Measurements from ENCODE around the gene PDE6A. TPM values are rescaled to one million over a fixed set of nuclear protein-coding genes. Genes with fewer than 3 reads are reported as not detected.
A peak's percentile ranks its signal among the peaks of the same experiment; 100 is the strongest.

Gene PDE6A
- total RNA-seq, 1 donor from 2014 or later, result 0.14 TPM

DNA sequence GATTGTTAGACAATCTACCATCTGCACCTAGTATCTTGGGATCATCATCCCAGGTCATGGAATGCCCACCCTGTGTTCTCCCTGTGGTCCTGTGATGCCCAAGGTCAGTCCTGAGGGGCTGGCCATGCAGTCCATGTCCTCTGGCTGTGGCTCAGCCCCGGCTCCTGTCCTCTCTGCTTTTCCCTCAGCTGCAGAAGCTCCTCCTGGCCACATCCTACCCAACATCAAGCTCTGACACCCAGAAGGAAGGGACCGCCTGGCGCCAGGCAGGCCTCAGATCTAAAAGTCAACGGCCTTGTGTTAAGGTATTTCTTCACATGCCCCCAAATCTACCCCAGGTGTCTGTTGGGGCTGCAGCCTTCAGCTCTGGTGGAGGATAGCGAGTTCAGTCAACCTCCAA lies 114.0 kb downstream of the PDE6A start:
- no peak overlapping the region for H3K27ac Mint-ChIP-seq (ENCODE audit: unreplicated experiment)
- TF ChIP-seq EZH2 (IDR thresholded peaks at IDR 0.05; ENCODE audit: insufficient read depth, low read length), result no peak
- TF ChIP-seq, protein P1, sequence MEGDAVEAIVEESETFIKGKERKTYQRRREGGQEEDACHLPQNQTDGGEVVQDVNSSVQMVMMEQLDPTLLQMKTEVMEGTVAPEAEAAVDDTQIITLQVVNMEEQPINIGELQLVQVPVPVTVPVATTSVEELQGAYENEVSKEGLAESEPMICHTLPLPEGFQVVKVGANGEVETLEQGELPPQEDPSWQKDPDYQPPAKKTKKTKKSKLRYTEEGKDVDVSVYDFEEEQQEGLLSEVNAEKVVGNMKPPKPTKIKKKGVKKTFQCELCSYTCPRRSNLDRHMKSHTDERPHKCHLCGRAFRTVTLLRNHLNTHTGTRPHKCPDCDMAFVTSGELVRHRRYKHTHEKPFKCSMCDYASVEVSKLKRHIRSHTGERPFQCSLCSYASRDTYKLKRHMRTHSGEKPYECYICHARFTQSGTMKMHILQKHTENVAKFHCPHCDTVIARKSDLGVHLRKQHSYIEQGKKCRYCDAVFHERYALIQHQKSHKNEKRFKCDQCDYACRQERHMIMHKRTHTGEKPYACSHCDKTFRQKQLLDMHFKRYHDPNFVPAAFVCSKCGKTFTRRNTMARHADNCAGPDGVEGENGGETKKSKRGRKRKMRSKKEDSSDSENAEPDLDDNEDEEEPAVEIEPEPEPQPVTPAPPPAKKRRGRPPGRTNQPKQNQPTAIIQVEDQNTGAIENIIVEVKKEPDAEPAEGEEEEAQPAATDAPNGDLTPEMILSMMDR (IDR thresholded peaks at IDR 0.05; ENCODE audit: insufficient read depth, low read depth, low read length), result no peak
- DNase-seq (ENCODE audit: low read depth) (no peak), FAIRE-seq (no peak)
- Histone ChIP-seq H3K36me3 (ENCODE audit: insufficient read depth, low read length) (no peaks in the 10 kb centered on the region), H2AFZ (ENCODE audit: low read depth, low read length) (no peak overlapping the region), H3K27me3 (ENCODE audit: insufficient read depth, low read length) (no peaks in the 10 kb centered on the region), H3K79me2 (ENCODE audit: insufficient read depth, low read length) (no peaks in the 10 kb centered on the region), H3K4me1 (ENCODE audit: insufficient read depth, low read length) (no peaks in the 10 kb centered on the region), H3K27ac (ENCODE audit: low read depth, low read length) (no peak overlapping the region), H3K4me3 (ENCODE audit: insufficient read depth, low read depth, low read length) (no peak overlapping the region), H3K4me2 (ENCODE audit: low read length) (no peak overlapping the region), H4K20me1 (ENCODE audit: insufficient read depth, low read length) (no peaks in the 10 kb centered on the region), H3K9me3 (ENCODE audit: insufficient read depth, low read depth, low read length) (no peaks in the 10 kb centered on the region), H3K9ac (ENCODE audit: low read length) (no peak overlapping the region)
- no peak overlapping the region for H3K4me3 Mint-ChIP-seq (ENCODE audit: unreplicated experiment)
- peaks cover 5% of the 10 kb centered on the region for H3K27me3 Mint-ChIP-seq (ENCODE audit: low read depth, unreplicated experiment)
- peaks cover 6% of the 10 kb centered on the region for H3K36me3 Mint-ChIP-seq (ENCODE audit: low read depth, unreplicated experiment)
- H3K4me1 Mint-ChIP-seq (ENCODE audit: low read depth, unreplicated experiment), result no peaks in the 10 kb centered on the region
- H3K9me3 Mint-ChIP-seq (ENCODE audit: unreplicated experiment), result no peaks in the 10 kb centered on the region

DNA sequence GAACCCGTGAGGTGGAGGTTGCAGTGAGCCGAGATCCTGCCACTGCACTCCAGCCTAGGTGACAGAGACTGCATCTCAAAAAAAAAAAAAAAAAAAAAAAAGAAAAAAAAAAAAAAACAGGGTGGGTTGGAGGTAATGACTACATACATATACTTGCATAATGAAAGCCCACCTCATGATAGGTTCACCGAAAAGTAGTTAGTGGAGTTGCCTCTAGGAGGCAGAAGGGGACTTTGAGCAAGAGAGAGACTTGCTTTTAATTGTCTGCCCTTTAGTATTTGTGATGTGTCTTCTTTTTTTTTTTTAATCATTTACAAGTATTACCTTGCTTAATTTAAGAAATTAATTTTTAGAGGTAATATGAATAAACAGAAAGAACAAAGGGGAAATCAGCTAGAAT lies 114.6 kb downstream of the PDE6A start:
- H3K27me3 Mint-ChIP-seq (ENCODE audit: low read depth, unreplicated experiment), result peaks cover 5% of the 10 kb centered on the region
- H3K4me3 Mint-ChIP-seq (ENCODE audit: unreplicated experiment), result no peak overlapping the region
- DNase-seq (ENCODE audit: low read depth) (no peak), FAIRE-seq (no peak)
- Histone ChIP-seq H3K4me2 (ENCODE audit: low read length) (no peak overlapping the region), H3K36me3 (ENCODE audit: insufficient read depth, low read length) (no peaks in the 10 kb centered on the region), H3K79me2 (ENCODE audit: insufficient read depth, low read length) (no peaks in the 10 kb centered on the region), H3K9ac (ENCODE audit: low read length) (no peak overlapping the region), H3K27me3 (ENCODE audit: insufficient read depth, low read length) (no peaks in the 10 kb centered on the region), H3K27ac (ENCODE audit: low read depth, low read length) (no peak overlapping the region), H3K4me3 (ENCODE audit: insufficient read depth, low read depth, low read length) (no peak overlapping the region), H4K20me1 (ENCODE audit: insufficient read depth, low read length) (no peaks in the 10 kb centered on the region), H3K4me1 (ENCODE audit: insufficient read depth, low read length) (no peaks in the 10 kb centered on the region), H2AFZ (ENCODE audit: low read depth, low read length) (no peak overlapping the region), H3K9me3 (ENCODE audit: insufficient read depth, low read depth, low read length) (no peaks in the 10 kb centered on the region)
- TF ChIP-seq, protein P1 (IDR thresholded peaks at IDR 0.05; ENCODE audit: insufficient read depth, low read depth, low read length), result no peak
- TF ChIP-seq EZH2 (IDR thresholded peaks at IDR 0.05; ENCODE audit: insufficient read depth, low read length), result no peak
- no peaks in the 10 kb centered on the region for H3K4me1 Mint-ChIP-seq (ENCODE audit: low read depth, unreplicated experiment)
- H3K27ac Mint-ChIP-seq (ENCODE audit: unreplicated experiment), result no peak overlapping the region
- H3K9me3 Mint-ChIP-seq (ENCODE audit: unreplicated experiment), result no peaks in the 10 kb centered on the region
- H3K36me3 Mint-ChIP-seq (ENCODE audit: low read depth, unreplicated experiment), result peaks cover 2% of the 10 kb centered on the region

DNA sequence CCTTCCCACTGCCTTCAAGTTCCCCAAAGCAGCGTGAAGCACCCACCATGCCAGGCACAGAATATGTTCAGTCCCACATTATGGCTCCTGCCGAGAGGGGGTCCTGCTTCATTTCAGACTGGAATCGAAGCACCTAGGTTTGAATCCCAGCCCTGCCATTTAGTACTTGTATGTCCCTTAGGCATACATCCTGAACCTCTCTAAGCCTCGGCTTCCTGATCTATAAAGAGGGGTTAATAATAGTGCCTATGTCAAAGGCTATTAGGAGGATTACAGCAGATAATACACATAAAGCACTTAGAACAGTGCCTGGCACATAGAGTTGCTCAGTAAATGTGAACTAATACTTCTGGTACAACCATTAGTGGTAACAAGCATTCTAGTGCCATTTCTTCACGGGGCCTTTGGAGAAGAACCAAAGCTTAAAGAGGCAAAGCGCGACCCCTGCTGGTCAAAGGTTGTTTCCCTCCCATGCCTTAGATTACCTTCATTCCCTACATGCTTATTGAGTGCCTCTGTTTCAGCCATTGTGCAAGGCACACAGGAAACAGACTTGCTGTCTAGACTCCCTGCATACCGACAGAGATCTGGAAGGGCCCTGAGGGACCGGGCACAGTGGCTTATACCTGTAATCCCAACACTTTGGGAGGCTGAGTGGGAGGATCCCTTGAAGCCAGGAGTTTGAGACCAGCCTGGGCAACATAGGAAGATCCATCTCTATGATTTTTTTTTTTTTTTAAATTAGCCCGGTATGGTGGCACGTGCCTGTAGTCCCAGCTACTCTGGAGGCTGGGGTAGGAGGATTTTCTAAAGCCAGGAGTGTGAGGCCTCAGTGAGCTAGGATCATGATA lies 116.2 kb downstream of the PDE6A start:
- DNase-seq (ENCODE audit: low read depth), result peak; percentile 77
- Mint-ChIP-seq H3K4me1 (ENCODE audit: low read depth, unreplicated experiment) (peaks cover 6% of the 10 kb centered on the region), H3K27ac (ENCODE audit: unreplicated experiment) (no peak overlapping the region), H3K27me3 (ENCODE audit: low read depth, unreplicated experiment) (peaks cover 5% of the 10 kb centered on the region), H3K36me3 (ENCODE audit: low read depth, unreplicated experiment) (peaks cover 2% of the 10 kb centered on the region), H3K4me3 (ENCODE audit: unreplicated experiment) (no peak overlapping the region), H3K9me3 (ENCODE audit: unreplicated experiment) (no peaks in the 10 kb centered on the region)
- no peak overlapping the region for H3K27ac ChIP-seq (ENCODE audit: low read depth, low read length)
- no peaks in the 10 kb centered on the region for H4K20me1 ChIP-seq (ENCODE audit: insufficient read depth, low read length)
- H3K4me3 ChIP-seq (ENCODE audit: insufficient read depth, low read depth, low read length), result no peak overlapping the region
- H3K9ac ChIP-seq (ENCODE audit: low read length), result no peak overlapping the region
- no peak overlapping the region for H2AFZ ChIP-seq (ENCODE audit: low read depth, low read length)
- no peaks in the 10 kb centered on the region for H3K9me3 ChIP-seq (ENCODE audit: insufficient read depth, low read depth, low read length)
- H3K4me1 ChIP-seq (ENCODE audit: insufficient read depth, low read length), result no peaks in the 10 kb centered on the region
- no peaks in the 10 kb centered on the region for H3K27me3 ChIP-seq (ENCODE audit: insufficient read depth, low read length)
- TF ChIP-seq, protein P1 (IDR thresholded peaks at IDR 0.05; ENCODE audit: insufficient read depth, low read depth, low read length), result peak; percentile 93
- no peak for TF ChIP-seq EZH2 (IDR thresholded peaks at IDR 0.05; ENCODE audit: insufficient read depth, low read length)
- no peak overlapping the region for H3K4me2 ChIP-seq (ENCODE audit: low read length)
- FAIRE-seq, result peak; percentile 81
- H3K79me2 ChIP-seq (ENCODE audit: insufficient read depth, low read length), result no peaks in the 10 kb centered on the region
- H3K36me3 ChIP-seq (ENCODE audit: insufficient read depth, low read length), result no peaks in the 10 kb centered on the region
